ENCODE results near the gene GOLGA6C. TPM values are rescaled to one million over a fixed set of nuclear protein-coding genes. Genes with fewer than 3 reads are reported as not detected.
"Not testable (repeated sequence)": the region's sequence is repeated elsewhere in the genome, so short reads cannot be mapped to it uniquely, and the experiment has no call there.

The GOLGA6C gene
- total and polyA plus RNA-seq, 2 donors (not counting 1 experiment from before 2014, with no cell fraction given): not detected

DNA sequence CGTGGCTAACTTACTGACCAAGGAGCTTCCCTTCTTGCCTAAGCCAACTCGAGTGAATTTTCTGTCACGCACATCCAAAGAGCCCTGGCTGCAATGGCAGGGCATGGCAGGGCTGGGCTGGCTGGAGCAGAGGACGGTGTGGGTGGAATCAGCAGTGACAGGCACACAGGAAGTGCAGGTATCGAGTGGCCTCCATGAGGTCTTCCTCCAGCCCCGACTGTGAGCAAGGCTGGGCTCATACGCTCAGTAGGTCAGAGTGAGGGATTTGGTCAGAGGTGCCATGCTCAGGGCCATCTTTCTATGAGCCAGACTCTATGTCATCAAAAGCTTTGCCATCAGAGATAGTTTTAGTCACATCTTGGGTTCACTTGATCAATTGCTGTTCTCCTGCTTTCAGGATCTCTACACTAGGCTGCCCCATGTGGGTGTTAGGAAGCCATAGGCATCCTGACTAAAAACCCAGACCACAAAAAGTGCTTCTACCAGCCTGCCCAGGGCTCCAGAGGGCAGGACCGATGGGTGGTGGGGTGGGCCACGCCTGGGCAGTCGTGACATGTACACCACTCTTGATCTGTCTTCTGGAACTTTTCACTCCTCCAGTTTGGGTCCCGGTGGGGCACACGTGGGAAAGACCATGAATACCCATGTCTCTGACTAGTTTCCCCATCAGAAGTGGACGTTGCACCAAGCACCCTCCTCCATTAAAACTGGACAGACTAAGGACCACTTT lies 55.1 kb downstream of the GOLGA6C start:
- no peaks in the 10 kb centered on the region for H3K9me3 ChIP-seq (ENCODE audit: control insufficient read depth, insufficient read depth, low read depth, low read length)

GRCh38 chr15:75314552-75315290 lies 56.6 kb downstream of the GOLGA6C start:
- no peak overlapping the region for H3K9ac ChIP-seq (ENCODE audit: insufficient read depth, low read length)

More for the DNA sequence above, 55.1 kb downstream of the GOLGA6C start:
- H3K9ac ChIP-seq (ENCODE audit: insufficient read depth, low read length): no peak overlapping the region
- no peaks in the 10 kb centered on the region for H3K4me1 ChIP-seq (ENCODE audit: control insufficient read depth, extremely low read depth, insufficient read depth, low read length)
- H2AFZ ChIP-seq (ENCODE audit: low read length): no peak overlapping the region
- H3K36me3 ChIP-seq (ENCODE audit: control insufficient read depth, insufficient read depth, low read length): no peaks in the 10 kb centered on the region
- no peak overlapping the region for H3K4me2 ChIP-seq (ENCODE audit: extremely low read depth, insufficient read depth, low read length)
- no peak overlapping the region for H3K4me3 ChIP-seq (replicated peaks in 1 of 4; ENCODE audit: control extremely low read depth in 1 of 4, insufficient read depth in 1 of 4, low read depth in 3 of 4, low read length in 4 of 4)
- TF ChIP-seq EZH2 (IDR thresholded peaks at IDR 0.05; ENCODE audit: low read length, missing control alignments): no peak
- TF ChIP-seq, protein P1, sequence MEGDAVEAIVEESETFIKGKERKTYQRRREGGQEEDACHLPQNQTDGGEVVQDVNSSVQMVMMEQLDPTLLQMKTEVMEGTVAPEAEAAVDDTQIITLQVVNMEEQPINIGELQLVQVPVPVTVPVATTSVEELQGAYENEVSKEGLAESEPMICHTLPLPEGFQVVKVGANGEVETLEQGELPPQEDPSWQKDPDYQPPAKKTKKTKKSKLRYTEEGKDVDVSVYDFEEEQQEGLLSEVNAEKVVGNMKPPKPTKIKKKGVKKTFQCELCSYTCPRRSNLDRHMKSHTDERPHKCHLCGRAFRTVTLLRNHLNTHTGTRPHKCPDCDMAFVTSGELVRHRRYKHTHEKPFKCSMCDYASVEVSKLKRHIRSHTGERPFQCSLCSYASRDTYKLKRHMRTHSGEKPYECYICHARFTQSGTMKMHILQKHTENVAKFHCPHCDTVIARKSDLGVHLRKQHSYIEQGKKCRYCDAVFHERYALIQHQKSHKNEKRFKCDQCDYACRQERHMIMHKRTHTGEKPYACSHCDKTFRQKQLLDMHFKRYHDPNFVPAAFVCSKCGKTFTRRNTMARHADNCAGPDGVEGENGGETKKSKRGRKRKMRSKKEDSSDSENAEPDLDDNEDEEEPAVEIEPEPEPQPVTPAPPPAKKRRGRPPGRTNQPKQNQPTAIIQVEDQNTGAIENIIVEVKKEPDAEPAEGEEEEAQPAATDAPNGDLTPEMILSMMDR (conservative IDR thresholded peaks at IDR 0.05 in 1 of 2, IDR thresholded peaks at IDR 0.05 in 1 of 2; ENCODE audit: low read depth in 1 of 2, low read length in 2 of 2): no peak
- H4K20me1 ChIP-seq (ENCODE audit: control insufficient read depth, extremely low read depth, insufficient read depth, low read length): no peaks in the 10 kb centered on the region
- H3K79me2 ChIP-seq (ENCODE audit: control insufficient read depth, insufficient read depth, low read length): no peaks in the 10 kb centered on the region
- DNase-seq (ENCODE audit: low read depth in 2 of 2): no peak
- peaks cover 10% of the 10 kb centered on the region for H3K27me3 ChIP-seq (ENCODE audit: control insufficient read depth, insufficient read depth, low read length)
- H3K27ac ChIP-seq (ENCODE audit: insufficient read depth, low read length): no peak overlapping the region

GRCh38 chr15:75319231-75319897 lies 61.2 kb downstream of the GOLGA6C start:
- not testable (repeated sequence) for H4K20me1 ChIP-seq (ENCODE audit: control insufficient read depth, extremely low read depth, insufficient read depth, low read length); H3K4me1 ChIP-seq (ENCODE audit: control insufficient read depth, extremely low read depth, insufficient read depth, low read length); H3K4me3 ChIP-seq (replicated peaks in 1 of 4; ENCODE audit: control extremely low read depth in 1 of 4, insufficient read depth in 1 of 4, low read depth in 3 of 4, low read length in 4 of 4); DNase-seq (ENCODE audit: low read depth in 2 of 2); H3K9ac ChIP-seq (ENCODE audit: insufficient read depth, low read length); H3K79me2 ChIP-seq (ENCODE audit: control insufficient read depth, insufficient read depth, low read length); H3K27ac ChIP-seq (ENCODE audit: insufficient read depth, low read length); H3K4me2 ChIP-seq (ENCODE audit: extremely low read depth, insufficient read depth, low read length); H3K36me3 ChIP-seq (ENCODE audit: control insufficient read depth, insufficient read depth, low read length); H2AFZ ChIP-seq (ENCODE audit: low read length); H3K9me3 ChIP-seq (ENCODE audit: control insufficient read depth, insufficient read depth, low read depth, low read length); H3K27me3 ChIP-seq (ENCODE audit: control insufficient read depth, insufficient read depth, low read length)

More at GRCh38 chr15:75314552-75315290, 56.6 kb downstream of the GOLGA6C start:
- no peak overlapping the region for H3K4me2 ChIP-seq (ENCODE audit: extremely low read depth, insufficient read depth, low read length)
- no peaks in the 10 kb centered on the region for H3K9me3 ChIP-seq (ENCODE audit: control insufficient read depth, insufficient read depth, low read depth, low read length)
- peaks cover 1% of the 10 kb centered on the region for H3K27me3 ChIP-seq (ENCODE audit: control insufficient read depth, insufficient read depth, low read length)
- DNase-seq (ENCODE audit: low read depth in 2 of 2): no peak
- no peaks in the 10 kb centered on the region for H3K4me1 ChIP-seq (ENCODE audit: control insufficient read depth, extremely low read depth, insufficient read depth, low read length)
- H3K4me3 ChIP-seq (replicated peaks in 1 of 4; ENCODE audit: control extremely low read depth in 1 of 4, insufficient read depth in 1 of 4, low read depth in 3 of 4, low read length in 4 of 4): no peak overlapping the region
- no peaks in the 10 kb centered on the region for H3K79me2 ChIP-seq (ENCODE audit: control insufficient read depth, insufficient read depth, low read length)
- H2AFZ ChIP-seq (ENCODE audit: low read length): no peak overlapping the region
- H4K20me1 ChIP-seq (ENCODE audit: control insufficient read depth, extremely low read depth, insufficient read depth, low read length): no peaks in the 10 kb centered on the region
- H3K36me3 ChIP-seq (ENCODE audit: control insufficient read depth, insufficient read depth, low read length): no peaks in the 10 kb centered on the region
- TF ChIP-seq, protein P1 (conservative IDR thresholded peaks at IDR 0.05 in 1 of 2, IDR thresholded peaks at IDR 0.05 in 1 of 2; ENCODE audit: low read depth in 1 of 2, low read length in 2 of 2): no peak
- TF ChIP-seq EZH2 (IDR thresholded peaks at IDR 0.05; ENCODE audit: low read length, missing control alignments): no peak
- no peak overlapping the region for H3K27ac ChIP-seq (ENCODE audit: insufficient read depth, low read length)

Other genes with a start within 250 kb of the GOLGA6C start
- 6.3 and 6.4 TPM in 2 replicates for gene PPCDC, start 234.7 kb upstream of the GOLGA6C start, total RNA-seq
- gene PPCDC, start 234.7 kb upstream of the GOLGA6C start, polyA plus RNA-seq: 8.0 and 13.5 TPM in 2 replicates
- gene C15orf39, start 56.5 kb upstream of the GOLGA6C start, total RNA-seq: 1.3 and 2.3 TPM in 2 replicates
- gene C15orf39, start 56.5 kb upstream of the GOLGA6C start, polyA plus RNA-seq: 1.7 and 2.2 TPM in 2 replicates
- gene GOLGA6D, start 24.5 kb downstream of the GOLGA6C start, total RNA-seq: under 0.01 TPM in 1 of 2 replicates, not detected in the other
- not detected in 2 replicates for gene GOLGA6D, start 24.5 kb downstream of the GOLGA6C start, polyA plus RNA-seq
- 43.1 and 65.9 TPM in 2 replicates for gene COMMD4, start 77.7 kb downstream of the GOLGA6C start, total RNA-seq
- 74.9 and 137 TPM in 2 replicates for gene COMMD4, start 77.7 kb downstream of the GOLGA6C start, polyA plus RNA-seq
- gene NEIL1, start 88.7 kb downstream of the GOLGA6C start, total RNA-seq: 4.4 and 6.3 TPM in 2 replicates
- gene NEIL1, start 88.7 kb downstream of the GOLGA6C start, polyA plus RNA-seq: 0.66 and 0.68 TPM in 2 replicates
- 94.3 and 124 TPM in 2 replicates for gene MAN2C1, start 110.3 kb downstream of the GOLGA6C start, total RNA-seq
- 27.3 and 40.6 TPM in 2 replicates for gene MAN2C1, start 110.3 kb downstream of the GOLGA6C start, polyA plus RNA-seq
- gene SIN3A, start 193.4 kb downstream of the GOLGA6C start, total RNA-seq: 21.1 and 27.2 TPM in 2 replicates
- gene SIN3A, start 193.4 kb downstream of the GOLGA6C start, polyA plus RNA-seq: 23.0 and 30.3 TPM in 2 replicates

Measured in fibroblast of lung (primary cell).